ENCODE data around the gene ACHE.

The ACHE gene

DNA sequence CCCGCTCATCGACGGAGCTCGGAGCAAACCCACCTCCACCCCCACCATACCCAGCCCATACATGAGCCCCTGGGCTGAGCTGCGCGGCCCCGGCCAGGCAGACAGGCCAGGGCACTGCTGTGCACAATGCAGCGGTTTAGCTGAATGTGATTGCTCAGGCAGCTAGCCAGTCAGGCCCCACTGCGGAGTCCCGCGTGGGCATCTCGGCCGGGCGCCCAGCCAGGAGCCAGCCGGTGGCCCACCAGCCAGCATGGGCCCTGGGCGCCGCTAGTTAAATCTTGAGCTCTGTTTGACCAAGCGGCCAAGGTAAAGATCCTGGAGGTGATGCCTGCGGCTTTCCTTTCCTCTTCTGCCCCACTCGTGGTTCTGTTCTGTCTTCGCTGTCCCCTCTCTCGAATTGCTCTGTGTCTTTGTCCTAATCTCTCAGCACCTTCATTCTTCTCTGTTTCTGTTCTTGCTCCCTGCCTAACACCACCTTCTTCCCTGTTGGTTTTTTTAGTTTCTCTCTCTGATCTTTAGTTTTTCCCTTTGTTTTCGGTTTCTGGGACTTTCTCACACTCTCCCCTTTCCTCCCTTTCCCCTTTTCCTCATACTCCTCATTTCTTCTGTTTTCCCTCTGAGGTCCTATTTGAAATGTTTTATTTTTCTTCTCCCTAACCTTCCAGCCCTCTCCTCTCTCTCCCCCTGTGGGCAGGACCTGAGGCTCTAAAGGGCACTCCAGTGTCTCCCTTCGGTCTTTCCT is 12.7 kb downstream of the ACHE start:
- no peak for DNase-seq

DNA sequence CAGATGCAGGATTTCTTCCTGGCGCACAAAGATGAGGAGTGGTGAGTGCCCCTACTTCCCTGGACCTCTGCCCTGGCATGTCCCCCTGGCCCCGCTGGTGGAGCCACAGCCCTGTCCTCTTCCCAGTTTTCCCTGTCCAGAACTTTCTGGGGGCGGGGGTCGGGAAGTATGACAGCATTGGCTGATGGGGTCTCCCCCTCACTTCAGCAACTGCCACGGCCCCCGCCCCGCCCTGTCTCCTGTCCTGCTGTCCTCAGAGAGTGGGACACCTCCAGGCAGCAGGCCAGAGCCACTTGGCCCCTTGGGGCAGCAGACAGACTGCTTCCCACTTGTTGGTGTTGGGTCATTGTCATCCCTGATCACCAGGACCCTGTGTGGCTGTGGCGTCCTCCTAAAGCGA is 13.5 kb downstream of the ACHE start:
- DNase-seq: no peak

DNA sequence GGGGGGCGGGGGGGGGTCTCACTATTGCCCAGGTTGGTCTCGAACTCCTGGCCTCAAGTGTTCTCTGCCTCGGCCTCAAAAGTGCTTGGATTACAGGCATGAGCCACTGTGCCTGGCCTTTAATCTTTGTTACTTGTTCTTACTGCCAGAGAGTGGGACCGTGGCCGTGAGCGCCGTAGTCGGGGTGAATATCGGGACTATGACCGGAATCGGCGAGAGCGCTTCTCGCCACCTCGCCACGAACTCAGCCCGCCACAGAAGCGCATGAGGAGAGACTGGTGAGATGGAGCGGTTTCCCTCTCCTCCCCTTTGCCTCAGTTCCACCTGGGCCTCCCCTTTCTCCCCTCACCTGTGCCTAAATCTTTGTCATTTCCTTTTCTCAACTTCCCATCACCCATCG is 14.6 kb downstream of the ACHE start:
- no peak for DNase-seq

DNA sequence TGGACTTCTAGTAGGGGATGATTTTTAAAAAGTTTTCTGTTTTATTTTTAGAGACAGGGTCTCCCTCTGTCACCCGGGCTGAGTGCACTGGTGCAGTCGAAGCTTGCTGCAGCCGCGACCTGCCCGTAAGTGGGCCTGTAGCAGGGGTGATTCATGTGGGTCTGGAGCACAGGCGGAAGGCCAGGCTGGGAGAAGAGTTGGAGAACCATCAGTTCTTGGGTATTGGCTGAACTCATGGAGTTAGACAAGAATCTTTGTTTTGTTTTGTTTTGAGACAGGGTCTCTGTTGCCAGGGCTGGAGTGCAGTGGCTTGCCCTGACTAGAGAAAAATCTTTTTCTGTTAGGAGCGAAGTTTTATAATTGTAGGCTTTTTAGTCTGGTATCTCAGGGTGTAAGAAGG is 15.0 kb downstream of the ACHE start:
- DNase-seq: no peak

DNA sequence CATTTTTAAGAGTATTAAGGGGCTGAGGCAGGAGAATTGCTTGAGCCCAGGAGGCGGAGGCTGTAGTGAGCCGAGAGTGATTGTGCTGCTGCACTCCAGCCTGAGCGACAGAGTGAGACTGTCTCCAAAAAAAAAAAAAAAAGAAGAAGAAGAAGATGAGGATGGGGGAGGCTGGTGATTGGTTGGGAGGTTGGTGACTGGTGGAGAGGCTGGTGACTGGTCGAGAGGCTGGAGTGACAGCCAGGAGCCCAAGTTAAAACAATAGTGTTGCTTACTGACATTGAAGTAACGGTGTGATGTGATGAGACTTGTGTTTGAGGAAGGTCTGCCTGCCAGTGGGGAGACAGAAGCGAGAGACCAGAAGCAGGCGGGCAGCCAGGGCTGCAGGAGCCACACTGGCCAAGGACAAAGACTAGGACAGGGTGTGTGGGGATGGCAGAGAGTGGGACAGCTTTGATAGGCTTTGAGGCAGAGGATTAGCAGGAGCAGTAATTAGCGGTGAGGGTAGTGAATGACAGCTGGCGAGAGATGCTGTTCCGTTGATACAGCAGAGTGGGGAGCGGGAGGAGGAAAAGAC is 15.9 kb downstream of the ACHE start:
- DNase-seq: no peak

DNA sequence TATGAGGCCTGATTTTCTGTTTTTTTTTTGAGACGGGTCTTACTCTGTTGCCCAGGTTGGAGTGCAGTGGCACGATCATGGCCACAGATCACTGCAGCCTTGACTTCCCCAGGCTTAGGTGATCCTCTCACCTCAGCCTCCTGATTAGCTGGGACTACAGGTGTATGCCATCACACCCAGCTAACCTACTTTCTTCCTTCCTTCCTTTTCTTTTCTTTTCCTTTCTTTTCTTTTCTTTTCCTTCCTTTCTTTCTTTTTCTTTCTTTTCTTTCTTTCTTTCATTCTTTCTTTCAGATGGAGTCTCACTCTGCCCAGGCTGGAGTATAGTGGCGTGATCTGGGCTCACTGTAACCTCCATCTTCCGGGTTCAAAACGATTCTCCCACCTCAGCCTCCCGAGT is 17.0 kb downstream of the ACHE start:
- no peak for DNase-seq

DNA sequence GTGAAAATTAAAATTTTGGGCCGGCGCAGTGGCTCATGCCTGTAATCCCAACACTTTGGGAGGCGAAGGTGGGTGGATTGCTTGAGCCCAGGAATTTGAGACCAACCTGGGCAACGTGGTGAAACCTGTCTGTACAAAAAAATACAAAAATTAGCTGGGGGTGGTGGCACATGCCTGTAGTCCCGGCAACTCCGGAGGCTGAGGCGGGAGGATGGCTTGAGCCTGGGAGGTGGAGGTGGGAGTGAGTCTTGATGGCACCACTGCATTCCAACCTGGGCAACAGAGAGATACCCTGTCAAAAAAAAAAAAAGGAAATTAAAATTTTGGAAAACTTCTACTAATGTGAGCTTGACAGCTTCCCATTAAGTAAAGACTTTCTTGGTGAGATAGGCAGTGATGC is 17.7 kb downstream of the ACHE start:
- no peak for DNase-seq

DNA sequence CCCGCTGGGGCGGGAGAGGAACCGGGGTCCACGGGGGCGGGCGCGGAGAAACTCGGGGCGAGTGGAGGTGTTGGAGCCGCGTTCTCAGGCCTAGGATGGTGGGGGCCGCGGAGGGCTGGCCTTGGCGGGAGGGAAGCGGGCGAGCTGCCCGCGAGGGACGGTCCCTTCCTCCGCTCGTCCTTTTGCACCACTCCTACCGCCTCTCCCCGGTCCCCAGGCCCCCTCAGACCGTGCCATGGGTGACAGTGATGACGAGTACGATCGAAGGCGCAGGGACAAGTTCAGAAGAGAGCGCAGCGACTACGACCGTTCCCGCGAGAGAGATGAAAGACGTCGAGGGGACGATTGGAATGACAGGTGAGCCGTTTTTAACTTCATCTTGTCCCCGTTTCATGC is 20.3 kb downstream of the ACHE start:
- peak; percentile 23 for DNase-seq

DNA sequence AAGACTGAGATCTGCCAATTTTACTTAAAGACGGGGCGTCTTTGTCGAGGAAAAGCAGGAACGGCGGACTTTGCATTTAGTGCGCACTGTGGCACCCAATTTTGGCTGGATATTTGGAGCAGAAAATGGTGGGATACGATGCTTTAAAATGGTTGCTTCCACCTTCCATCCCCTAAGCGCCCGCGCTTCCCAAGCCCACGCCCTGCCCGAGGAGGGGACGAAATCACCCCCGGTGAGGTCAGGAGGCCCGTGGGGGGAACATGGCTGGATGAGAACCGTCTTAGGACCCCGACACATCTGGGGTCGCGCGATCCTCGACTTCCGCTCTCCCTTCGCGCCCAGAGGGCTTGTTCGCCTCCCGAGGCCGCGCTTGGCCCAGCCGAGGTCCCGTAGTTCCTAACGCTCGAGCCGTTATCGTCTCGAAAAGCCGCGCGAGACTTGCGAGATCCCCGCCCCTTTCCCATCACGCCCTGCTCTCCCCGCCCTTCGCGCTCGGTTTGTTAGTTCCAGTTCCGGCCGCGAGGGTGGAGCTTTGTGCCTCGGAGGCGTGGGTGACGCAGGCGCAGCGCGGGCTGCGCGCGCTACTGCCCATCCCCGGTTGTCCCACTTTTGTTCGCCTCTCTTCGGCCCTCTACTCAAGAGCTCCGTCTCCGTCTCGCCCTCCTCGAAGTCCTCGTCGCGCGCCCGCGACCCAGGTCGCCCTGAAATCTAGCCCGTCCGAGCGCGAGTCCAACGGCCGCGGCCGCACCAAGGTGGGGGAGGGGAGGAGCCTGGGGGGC is 20.9 kb downstream of the ACHE start, which contains the start of gene SRRT:
TSS of gene SRRT (plus strand) at position 527 of the 779 bp plus-strand sequence. CDS start 488 bp downstream, outside the sequence.
- peak; percentile 91 for DNase-seq

DNA sequence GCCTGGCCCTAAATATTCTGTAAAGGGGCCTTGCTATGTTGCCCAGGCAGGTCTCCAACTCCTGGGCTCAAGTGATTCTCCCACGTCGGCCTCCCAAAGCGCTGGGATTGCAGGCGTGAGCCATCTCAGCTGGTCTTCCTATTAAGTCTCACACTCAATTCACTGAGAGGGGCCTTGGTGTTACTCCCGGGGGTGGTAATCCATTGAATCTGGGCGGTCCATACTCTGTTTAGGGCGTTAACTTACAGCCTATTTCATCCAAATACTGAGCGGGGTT is 21.4 kb downstream of the ACHE start:
- DNase-seq: no peak

DNA sequence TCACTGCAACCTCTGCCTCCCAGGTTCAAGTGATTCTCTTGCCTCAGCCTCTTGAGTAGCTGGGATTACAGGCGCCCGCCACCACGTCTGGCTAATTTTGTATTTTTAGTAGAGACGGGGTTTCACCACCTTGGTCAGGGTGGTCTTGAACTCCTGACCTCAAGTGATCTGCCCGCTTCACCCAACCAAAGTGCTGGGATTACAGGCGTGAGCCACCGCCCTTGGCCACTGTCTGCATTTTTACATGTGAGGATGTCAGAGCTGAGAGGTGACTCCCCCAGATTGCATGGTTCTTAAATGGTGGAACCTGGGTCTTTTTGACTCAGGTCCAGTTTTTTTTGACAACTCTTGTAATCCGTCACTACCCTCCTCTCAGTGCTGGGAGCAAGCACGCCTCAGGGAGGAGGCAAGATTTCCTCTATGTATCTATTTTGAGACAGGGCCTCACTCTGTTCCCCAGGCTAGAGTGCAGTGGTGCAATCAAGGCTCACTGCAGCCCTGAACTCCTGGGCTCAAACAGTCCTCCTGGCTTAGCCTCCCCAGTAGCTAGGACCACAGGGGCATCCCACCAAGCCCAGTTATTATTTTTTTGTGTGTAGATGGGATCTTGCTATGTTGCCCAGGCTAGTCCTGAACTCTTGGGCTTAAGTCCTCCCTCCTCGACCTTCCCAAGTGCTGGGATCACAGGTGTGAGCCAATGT is 21.9 kb downstream of the ACHE start:
- no peak for DNase-seq

DNA sequence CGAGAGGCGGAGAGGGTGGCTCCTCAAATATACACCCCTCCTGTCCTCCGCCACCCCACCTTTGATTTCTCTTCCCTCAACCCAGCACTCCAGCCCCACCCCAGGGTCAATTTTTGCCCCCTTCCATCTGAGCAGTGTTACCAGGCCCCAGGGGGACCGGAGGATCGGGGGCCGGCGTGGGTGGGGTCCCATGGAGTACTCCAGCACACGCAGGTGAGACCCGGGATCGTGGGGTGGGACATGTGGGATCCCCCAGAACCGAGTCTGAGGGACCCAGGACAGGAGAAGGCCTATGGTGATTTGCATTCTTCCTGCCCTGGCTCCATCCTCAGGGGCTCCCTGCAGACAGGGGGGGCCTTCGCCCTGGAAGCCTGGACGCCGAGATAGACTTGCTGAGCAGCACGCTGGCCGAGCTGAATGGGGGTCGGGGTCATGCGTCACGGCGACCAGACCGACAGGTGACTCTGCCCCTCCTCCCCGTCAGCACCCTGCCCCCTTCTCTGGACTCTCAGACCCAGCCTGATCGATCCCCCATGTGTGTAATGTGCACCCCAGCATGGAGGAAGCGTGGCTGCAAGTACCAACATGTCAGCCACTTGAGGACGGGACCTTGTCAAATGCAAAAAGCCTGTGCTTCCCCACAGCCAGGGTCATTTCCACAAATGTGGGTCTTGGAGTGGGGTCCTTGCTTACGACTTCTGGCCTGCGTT is 27.8 kb downstream of the ACHE start:
- DNase-seq: no peak

DNA sequence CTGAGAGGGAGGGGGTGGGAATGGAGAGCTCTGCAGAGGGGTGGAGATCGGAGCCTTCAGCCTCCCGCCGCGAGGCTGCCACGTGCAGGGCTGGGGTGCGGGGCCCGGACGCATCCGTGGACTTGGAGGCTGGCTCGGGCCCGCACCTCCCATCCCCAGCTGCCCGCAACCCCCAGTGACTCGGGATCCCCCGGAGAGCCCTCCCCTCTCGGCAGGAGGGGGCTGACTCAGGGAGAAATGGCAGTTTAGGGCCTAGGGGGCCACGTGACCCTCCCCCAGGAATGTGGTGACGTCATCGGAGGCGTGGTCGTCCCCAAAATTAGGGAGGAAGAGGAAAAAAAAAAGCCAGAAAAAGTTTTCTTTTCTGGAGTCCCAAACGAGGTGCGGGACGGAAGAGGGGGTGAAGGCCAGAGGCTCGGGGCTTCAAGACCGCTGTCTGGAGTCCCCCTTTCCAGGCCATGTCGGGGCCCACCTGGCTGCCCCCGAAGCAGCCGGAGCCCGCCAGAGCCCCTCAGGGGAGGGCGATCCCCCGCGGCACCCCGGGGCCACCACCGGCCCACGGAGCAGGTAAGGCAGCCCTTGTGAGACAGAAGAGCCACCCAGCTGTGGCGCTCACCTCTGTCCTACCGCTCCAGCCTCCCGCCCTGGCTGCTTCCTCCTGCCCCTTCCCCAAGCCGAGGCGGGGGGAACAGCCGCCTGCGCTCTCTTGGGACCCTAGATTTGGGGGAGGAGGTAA is 28.5 kb downstream of the ACHE start, which contains the start of gene TRIP6:
TSS of gene TRIP6 (plus strand) at position 348 of the 736 bp plus-strand sequence. CDS start at position 459, 111 bp downstream.
- DNase-seq: no peak

DNA sequence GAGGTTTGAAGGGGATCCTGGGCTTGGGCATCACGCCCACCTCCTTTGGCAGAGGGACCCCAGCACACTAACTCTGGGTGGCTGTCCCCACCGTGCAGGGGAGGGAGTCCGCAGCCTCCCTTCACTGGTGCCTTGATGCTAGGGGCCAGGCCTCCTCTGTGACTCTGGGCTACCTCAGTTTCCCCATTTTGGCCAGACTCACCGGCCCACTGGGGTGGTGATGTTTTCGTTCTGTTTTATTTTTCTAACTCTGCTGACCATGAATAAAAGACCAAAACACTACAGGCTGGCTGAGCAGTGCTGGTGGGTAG is 29.0 kb downstream of the ACHE start:
- no peak for DNase-seq

DNA sequence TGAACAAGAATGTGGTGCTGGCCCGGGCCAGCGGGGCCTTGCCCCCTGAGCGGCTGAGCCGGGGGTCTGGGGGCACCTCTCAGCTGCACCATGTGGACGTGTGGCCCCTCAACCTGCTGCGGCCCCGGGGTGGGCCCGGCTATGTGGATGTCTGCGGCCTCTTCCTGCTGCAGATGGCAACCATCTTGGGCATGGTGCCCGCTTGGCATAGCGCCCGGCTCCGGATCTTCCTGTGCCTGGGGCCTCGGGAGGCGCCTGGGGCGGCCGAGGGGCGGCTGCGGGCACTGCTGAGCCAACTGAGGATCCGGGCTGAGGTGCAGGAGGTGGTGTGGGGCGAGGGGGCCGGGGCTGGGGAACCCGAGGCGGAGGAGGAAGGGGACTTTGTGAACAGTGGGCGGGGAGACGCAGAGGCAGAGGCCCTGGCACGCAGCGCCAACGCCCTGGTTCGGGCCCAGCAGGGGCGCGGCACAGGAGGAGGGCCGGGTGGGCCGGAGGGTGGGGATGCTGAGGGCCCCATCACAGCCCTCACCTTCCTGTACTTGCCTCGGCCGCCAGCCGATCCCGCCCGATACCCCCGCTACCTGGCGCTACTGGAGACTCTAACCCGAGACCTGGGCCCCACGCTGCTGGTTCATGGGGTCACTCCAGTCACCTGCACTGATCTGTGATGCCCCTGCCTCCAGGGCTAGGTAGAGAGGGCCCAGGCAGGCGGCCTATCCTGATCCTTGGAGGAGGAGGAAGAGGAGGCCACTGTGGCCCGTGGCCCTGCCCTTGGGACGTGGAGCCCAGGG is 29.6 kb downstream of the ACHE start:
- DNase-seq: no peak

DNA sequence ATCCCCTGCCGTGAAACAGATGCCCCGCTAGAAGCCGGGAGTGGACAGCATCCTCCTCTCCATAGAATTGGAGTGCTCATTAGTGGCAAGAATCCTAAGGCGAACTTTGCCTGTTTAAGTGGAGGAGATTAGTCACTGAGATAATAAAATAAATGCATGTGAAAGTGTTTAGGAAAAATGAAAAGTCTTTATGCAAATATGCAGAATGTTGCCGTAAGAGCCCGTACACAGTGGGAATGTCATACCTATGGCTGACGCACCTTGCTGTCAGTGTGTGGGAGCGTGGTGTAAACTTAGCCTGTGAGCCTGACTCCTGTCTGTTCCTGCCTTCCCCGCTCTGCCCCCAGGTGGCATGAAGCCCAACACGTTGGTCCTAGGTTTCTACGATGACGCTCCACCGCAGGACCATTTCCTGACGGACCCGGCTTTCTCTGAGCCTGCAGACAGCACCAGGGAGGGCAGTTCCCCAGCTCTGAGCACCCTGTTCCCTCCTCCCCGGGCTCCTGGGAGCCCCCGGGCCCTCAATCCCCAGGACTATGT is 30.2 kb downstream of the ACHE start:
- DNase-seq: no peak

DNA sequence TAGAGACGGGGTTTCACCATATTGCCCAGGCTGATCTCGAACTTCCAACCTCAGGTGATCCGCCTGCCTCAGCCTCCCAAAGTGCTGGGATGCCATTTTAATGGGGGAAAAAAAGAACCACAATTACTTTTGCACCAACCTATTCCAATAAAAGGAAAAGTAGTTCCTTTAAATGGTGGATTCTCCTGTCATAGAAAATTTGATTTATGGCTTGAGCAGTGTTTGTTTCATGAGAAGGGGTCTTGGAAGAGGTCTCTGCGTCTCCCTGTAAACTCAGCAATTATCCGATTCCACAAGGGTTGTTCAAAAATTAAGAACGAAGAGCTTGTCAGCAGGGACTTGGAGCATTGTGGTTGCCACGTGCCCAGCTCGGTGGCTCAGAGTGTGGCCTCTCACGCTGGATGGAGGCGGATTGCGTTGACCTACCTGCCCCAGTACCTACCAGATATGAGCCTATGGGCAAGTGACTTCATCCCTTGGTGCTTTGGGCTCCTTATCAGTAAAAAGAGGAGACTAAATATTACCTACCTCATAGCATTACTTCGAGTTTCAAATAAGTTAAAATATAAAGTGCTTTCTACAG is 31.3 kb downstream of the ACHE start:
- DNase-seq: no peak

DNA sequence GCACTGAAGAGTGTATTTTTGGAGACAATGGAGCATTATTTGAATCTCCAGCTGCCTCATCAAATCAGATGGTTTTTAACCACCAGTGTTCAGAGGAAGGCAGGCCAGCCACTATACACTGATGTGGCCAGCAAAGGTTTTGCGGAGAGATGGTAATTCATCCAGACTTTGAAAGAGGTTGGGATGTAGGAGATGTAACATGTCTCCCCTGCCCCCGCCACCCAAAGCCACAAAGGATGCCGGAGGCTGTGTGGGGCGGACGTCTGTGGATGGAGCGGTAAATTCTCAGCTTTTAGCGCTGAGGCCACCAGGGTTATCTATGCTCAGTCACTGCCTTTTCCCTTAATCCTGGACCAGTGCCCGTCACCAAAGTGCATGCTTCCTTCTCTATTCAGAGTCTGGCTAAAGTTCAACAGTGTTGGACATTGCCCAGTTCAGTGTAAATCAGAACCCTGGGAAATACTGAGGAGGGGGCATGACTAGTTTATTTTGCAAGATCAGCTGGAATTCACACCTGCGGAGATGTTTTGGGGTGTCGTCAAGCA is 32.2 kb downstream of the ACHE start:
- no peak for DNase-seq

DNA sequence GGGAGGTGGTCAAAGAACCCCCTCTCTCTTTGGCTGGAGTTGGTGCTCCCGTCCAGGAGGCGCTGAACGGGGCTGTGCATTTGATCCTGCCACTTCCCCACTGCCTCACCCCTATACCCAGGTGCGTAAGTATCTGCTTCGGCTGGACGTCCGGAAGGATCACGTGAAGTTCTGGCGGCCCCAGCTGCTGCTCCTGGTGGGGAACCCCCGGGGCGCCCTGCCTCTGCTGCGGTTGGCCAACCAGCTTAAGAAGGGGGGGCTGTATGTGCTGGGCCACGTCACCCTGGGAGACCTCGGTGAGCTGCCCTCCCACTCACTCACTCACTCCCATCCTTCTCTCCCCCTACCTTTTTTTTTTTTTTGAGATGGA is 34.1 kb downstream of the ACHE start:
- DNase-seq: no peak

Measured in NCI-H748 treated with DMSO at 0.1 percent for 48 hours (cell line).